ENCODE results near the gene MAD1L1. TPM values are rescaled to one million over a fixed set of nuclear protein-coding genes. Genes with fewer than 3 reads are reported as not detected.

Gene MAD1L1
- total and polyA plus RNA-seq, 2 of the 4 experiments (the other 2 are of a cell fraction): 29.0 to 40.9 TPM

GRCh38 chr7:2078899-2079298 lies 153.8 kb downstream of the MAD1L1 start:
- no peak overlapping the region for H2AK5ac ChIP-seq (ENCODE audit: low read depth, low read length)
- no peak overlapping the region for H2AK9ac ChIP-seq (replicated peaks; ENCODE audit: low read depth, low read length, poor library complexity)
- no peak for DNase-seq
- TF ChIP-seq USF2 (IDR thresholded peaks at IDR 0.05; ENCODE audit: low read depth, low read length) (no peak), NFE2L2 (IDR thresholded peaks at IDR 0.05; ENCODE audit: low read depth, low read length) (no peak), RCOR1 (IDR thresholded peaks at IDR 0.05; ENCODE audit: insufficient replicate concordance, low read length) (no peak), RAD21 (IDR thresholded peaks at IDR 0.05; ENCODE audit: low read length) (no peak), POLR2A (IDR thresholded peaks at IDR 0.05; ENCODE audit: low read depth, low read length) (no peak), ELK1 (IDR thresholded peaks at IDR 0.05; ENCODE audit: borderline replicate concordance, low read depth, low read length) (no peak), BHLHE40 (IDR thresholded peaks at IDR 0.05; ENCODE audit: low read depth, low read length) (no peak)
- peaks cover 9% of the 10 kb centered on the region for H3K9me1 ChIP-seq (ENCODE audit: insufficient read depth, low read length)
- H3K4ac ChIP-seq (ENCODE audit: low read depth, low read length): no peak overlapping the region
- dilution Hi-C loops (cut with HindIII; ENCODE audit: low sequenced_read_pairs, unreplicated experiment) (no loop called here), intact Hi-C loops (cut with micrococcal nuclease) (no loop called here), in situ Hi-C loops (cut with MboI; ENCODE audit: low sequenced_read_pairs) (no loop called here)
- H2BK15ac ChIP-seq (ENCODE audit: low read depth, low read length): no peak overlapping the region
- no peak for ATAC-seq (ENCODE audit: low read depth)
- WGBS, 2 experiments (ENCODE audit: extremely low coverage in 2 of 2, insufficient read length in 1 of 2): 95% methylated on average over 9 of the region's 15 CpGs; no CpG with 5 or more reads in 1 of the 2 experiments
- H2AFZ ChIP-seq (replicated peaks; ENCODE audit: low read length, poor library complexity): no peak overlapping the region
- H3K9me3 ChIP-seq (ENCODE audit: control insufficient read depth, insufficient read depth, low read length): no peaks in the 10 kb centered on the region
- H3K79me1 ChIP-seq (ENCODE audit: low read depth in 1 of 2, low read length in 2 of 2): peaks cover 0 to 18% of the 10 kb centered on the region in 2 experiments; a peak in 2 of 4 replicates
- no peak overlapping the region for H4K8ac ChIP-seq (ENCODE audit: low read depth in 2 of 2, low read length in 2 of 2)
- H2BK20ac ChIP-seq (ENCODE audit: low read depth, low read length): no peak overlapping the region
- CTCF ChIA-PET: no interaction called here
- H3K36me3 ChIP-seq (ENCODE audit: control insufficient read depth, insufficient read depth, low read length): peaks cover 5% of the 10 kb centered on the region
- no peak overlapping the region for H4K91ac ChIP-seq (ENCODE audit: insufficient read depth, low read depth, low read length)
- no peak overlapping the region for H3K14ac ChIP-seq (replicated peaks; ENCODE audit: low read depth, low read length)
- no peak overlapping the region for H3K23ac ChIP-seq (ENCODE audit: low read depth, low read length)
- H4K5ac ChIP-seq (ENCODE audit: low read depth, low read length): no peak overlapping the region
- H3K56ac ChIP-seq (ENCODE audit: extremely low read depth, insufficient read depth, low read length): no peak overlapping the region
- H3K4me2 ChIP-seq (ENCODE audit: low read depth, low read length): no peak overlapping the region
- H3K4me1 ChIP-seq (ENCODE audit: control insufficient read depth, insufficient read depth, low read length): peaks cover 10% of the 10 kb centered on the region
- no peak overlapping the region for H2BK5ac ChIP-seq (ENCODE audit: low read depth, low read length, poor library complexity, severe bottlenecking)
- POLR2A ChIA-PET (ENCODE audit: unreplicated experiment): no interaction called here
- no peak overlapping the region for H2BK120ac ChIP-seq (ENCODE audit: low read depth, low read length)
- no peaks in the 10 kb centered on the region for H4K20me1 ChIP-seq (ENCODE audit: insufficient read depth, low read length)
- no peak overlapping the region for H3K4me3 ChIP-seq (ENCODE audit: insufficient read depth, low read depth, low read length)
- no peak overlapping the region for H3K18ac ChIP-seq (ENCODE audit: low read depth, low read length)
- no peak overlapping the region for H3K9ac ChIP-seq (ENCODE audit: low read depth, low read length)
- no peak overlapping the region for H3K27ac ChIP-seq (ENCODE audit: insufficient read depth, low read length)
- H3K27me3 ChIP-seq (ENCODE audit: control insufficient read depth, insufficient read depth, low read length): no peaks in the 10 kb centered on the region
- no TSS peak for BruUV-seq (replicated peaks)
